ENCODE measurements around the gene FYN. TPM values are rescaled to one million over a fixed set of nuclear protein-coding genes. Genes with fewer than 3 reads are reported as not detected.

FYN gene
- total RNA-seq, 2 donors from 2014 or later, result 25.7 to 83.1 TPM

DNA sequence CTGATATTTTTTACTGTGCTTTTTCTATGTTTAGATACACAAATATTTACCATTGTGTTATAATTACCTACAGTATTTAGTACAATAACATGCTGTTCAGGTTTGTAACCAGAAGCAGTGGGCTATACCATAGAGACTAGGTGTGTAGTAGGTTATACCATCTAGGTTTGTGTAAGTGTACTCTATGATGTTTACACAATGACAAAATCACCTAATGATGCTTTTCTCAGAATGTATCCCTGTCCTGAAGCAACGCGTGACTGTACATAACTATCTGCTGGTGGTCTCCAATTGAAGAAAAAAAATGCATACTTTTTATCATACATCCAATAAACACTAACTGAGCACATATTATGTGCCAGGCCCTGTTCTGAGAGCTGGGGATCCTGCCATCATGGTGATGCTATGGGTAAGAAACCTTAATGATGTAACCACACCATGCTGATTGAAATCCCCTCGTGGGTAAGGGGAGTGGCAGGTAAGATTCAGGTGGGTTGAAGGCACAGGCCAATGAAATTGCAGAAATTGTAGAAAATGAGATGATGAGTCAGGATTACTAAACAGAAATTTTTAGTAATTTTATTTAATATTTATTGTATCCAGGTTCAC is 76.8 kb downstream of the FYN start:
- intact Hi-C loops (cut with DNase I), result no loop called here
- TF ChIP-seq POLR2A (IDR thresholded peaks at IDR 0.05) (no peak), CTCF (IDR thresholded peaks at IDR 0.05) (no peak)
- DNase-seq (no peak), ATAC-seq (no peak)
- no peak overlapping the region for H3K4me3 ChIP-seq
- H3K36me3 ChIP-seq (replicated peaks in 1 of 2; ENCODE audit: insufficient read depth in 1 of 2, low read depth in 2 of 2), result no peaks in the 10 kb centered on the region
- H3K9me3 ChIP-seq, result no peaks in the 10 kb centered on the region
- 80 to 81% methylated on average over 3 of the region's 3 CpGs for WGBS, 2 donors
- no peak overlapping the region for H3K27ac ChIP-seq
- no peaks in the 10 kb centered on the region for H3K4me1 ChIP-seq
- H3K27me3 ChIP-seq, result no peaks in the 10 kb centered on the region

GRCh38 chr6:111795558-111795957 is 77.7 kb downstream of the FYN start:
- Histone ChIP-seq H3K9me3 (no peaks in the 10 kb centered on the region), H3K36me3 (replicated peaks in 1 of 2; ENCODE audit: insufficient read depth in 1 of 2, low read depth in 2 of 2) (no peaks in the 10 kb centered on the region), H3K4me3 (no peak overlapping the region), H3K27ac (no peak overlapping the region), H3K4me1 (no peaks in the 10 kb centered on the region), H3K27me3 (no peaks in the 10 kb centered on the region)
- 85 to 88% methylated on average over 2 of the region's 2 CpGs for WGBS, 2 donors
- intact Hi-C loops (cut with DNase I), result no loop called here
- ATAC-seq (no peak), DNase-seq (no peak)
- TF ChIP-seq CTCF (IDR thresholded peaks at IDR 0.05) (no peak), POLR2A (IDR thresholded peaks at IDR 0.05) (no peak)

- H3K4me1 ChIP-seq, result no peaks in the 10 kb centered on the region
- intact Hi-C loops (cut with DNase I), result no loop called here
- ATAC-seq, result no peak
- H3K27ac ChIP-seq, result no peak overlapping the region
- 88 to 89% methylated on average over 5 of the region's 5 CpGs for WGBS, 2 donors
- no peaks in the 10 kb centered on the region for H3K9me3 ChIP-seq
- no peaks in the 10 kb centered on the region for H3K36me3 ChIP-seq (replicated peaks in 1 of 2; ENCODE audit: insufficient read depth in 1 of 2, low read depth in 2 of 2)
- TF ChIP-seq POLR2A (IDR thresholded peaks at IDR 0.05) (no peak), CTCF (IDR thresholded peaks at IDR 0.05) (no peak)
- H3K27me3 ChIP-seq, result no peaks in the 10 kb centered on the region
- no peak for DNase-seq
- no peak overlapping the region for H3K4me3 ChIP-seq
Measured at GRCh38 chr6:111794727-111795452, 78.4 kb downstream of the FYN start.

DNA sequence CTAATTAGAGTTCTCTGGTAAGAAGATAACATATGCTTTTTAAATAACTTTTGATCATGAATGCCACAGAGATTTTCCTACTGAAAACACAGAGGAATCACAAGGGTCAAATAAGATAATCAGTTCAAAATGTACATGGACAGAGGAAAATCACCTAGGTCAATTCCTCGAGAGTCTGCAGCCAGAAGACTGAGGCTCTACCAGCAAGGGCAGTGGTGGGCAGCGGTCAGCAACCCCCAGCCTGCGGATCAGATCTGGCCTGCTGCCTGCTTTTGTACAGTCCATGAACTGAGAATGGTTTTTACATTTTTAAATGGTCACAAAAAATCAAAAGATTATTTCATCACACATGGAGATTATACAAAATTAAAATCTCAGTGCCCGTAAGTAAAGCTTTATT is 79.0 kb downstream of the FYN start:
- no peak overlapping the region for H3K27ac ChIP-seq
- intact Hi-C loops (cut with DNase I), result no loop called here
- H3K27me3 ChIP-seq, result no peaks in the 10 kb centered on the region
- H3K9me3 ChIP-seq, result no peaks in the 10 kb centered on the region
- no peaks in the 10 kb centered on the region for H3K4me1 ChIP-seq
- no peak for DNase-seq
- 81 to 82% methylated on average over 4 of the region's 4 CpGs for WGBS, 2 donors
- H3K4me3 ChIP-seq, result no peak overlapping the region
- no peak for ATAC-seq
- no peak for TF ChIP-seq POLR2A (IDR thresholded peaks at IDR 0.05)
- TF ChIP-seq CTCF (IDR thresholded peaks at IDR 0.05), result no peak
- H3K36me3 ChIP-seq (replicated peaks in 1 of 2; ENCODE audit: insufficient read depth in 1 of 2, low read depth in 2 of 2), result no peaks in the 10 kb centered on the region

- TF ChIP-seq CTCF (IDR thresholded peaks at IDR 0.05) (no peak), POLR2A (IDR thresholded peaks at IDR 0.05) (no peak)
- H3K4me3 ChIP-seq, result no peak overlapping the region
- no peaks in the 10 kb centered on the region for H3K4me1 ChIP-seq
- intact Hi-C loops (cut with DNase I), result no loop called here
- ATAC-seq (no peak), DNase-seq (no peak)
- H3K9me3 ChIP-seq, result no peaks in the 10 kb centered on the region
- H3K27ac ChIP-seq, result no peak overlapping the region
- H3K36me3 ChIP-seq (replicated peaks in 1 of 2; ENCODE audit: insufficient read depth in 1 of 2, low read depth in 2 of 2), result no peaks in the 10 kb centered on the region
- WGBS, 2 donors, result 64 to 73% methylated on average over 8 of the region's 8 CpGs
- H3K27me3 ChIP-seq, result no peaks in the 10 kb centered on the region
Measured at GRCh38 chr6:111793711-111794111, 79.5 kb downstream of the FYN start.
